B cell (primary cell): Measurements from ENCODE around the gene PLCD1.

Source experiments
- EZH2 ChIP-seq: IDR thresholded peaks from 2 replicates; pipeline ENCODE4 v1.6.1; 2012; ENCODE audit warnings: borderline replicate concordance, low read depth, mild to moderate bottlenecking, moderate library complexity, low read length; ENCODE audit not compliant: insufficient read depth, poor library complexity, severe bottlenecking
- TF ChIP-seq, protein P1 (sequence below): fragments of 200-600 bp; IDR thresholded peaks from one replicate; pipeline ENCODE4 v1.8.0; 2022; ENCODE audit warnings: antibody characterized with exemption, mild to moderate bottlenecking

DNA sequence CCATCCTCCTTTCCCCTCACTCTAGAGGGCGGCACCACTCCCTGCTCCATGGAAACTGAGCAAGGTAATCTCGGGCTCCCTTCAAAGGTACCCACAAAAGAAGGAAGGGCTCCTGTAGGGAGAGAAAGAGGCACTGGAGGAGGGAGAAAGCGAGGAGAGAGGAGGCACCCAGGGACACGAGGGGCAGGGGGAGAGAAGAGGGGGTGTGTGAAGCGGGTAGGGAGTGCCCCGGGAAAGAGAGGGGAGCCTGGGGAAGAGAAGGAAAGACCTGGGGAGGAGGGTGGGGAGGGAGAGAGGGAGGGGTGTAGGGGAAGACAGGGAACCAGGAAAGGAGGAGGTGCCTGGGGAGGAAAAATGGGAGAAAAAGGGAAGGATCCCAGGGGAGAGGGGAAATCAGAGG is 38.3 kb downstream of the PLCD1 start:
- TF ChIP-seq, protein P1, sequence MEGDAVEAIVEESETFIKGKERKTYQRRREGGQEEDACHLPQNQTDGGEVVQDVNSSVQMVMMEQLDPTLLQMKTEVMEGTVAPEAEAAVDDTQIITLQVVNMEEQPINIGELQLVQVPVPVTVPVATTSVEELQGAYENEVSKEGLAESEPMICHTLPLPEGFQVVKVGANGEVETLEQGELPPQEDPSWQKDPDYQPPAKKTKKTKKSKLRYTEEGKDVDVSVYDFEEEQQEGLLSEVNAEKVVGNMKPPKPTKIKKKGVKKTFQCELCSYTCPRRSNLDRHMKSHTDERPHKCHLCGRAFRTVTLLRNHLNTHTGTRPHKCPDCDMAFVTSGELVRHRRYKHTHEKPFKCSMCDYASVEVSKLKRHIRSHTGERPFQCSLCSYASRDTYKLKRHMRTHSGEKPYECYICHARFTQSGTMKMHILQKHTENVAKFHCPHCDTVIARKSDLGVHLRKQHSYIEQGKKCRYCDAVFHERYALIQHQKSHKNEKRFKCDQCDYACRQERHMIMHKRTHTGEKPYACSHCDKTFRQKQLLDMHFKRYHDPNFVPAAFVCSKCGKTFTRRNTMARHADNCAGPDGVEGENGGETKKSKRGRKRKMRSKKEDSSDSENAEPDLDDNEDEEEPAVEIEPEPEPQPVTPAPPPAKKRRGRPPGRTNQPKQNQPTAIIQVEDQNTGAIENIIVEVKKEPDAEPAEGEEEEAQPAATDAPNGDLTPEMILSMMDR, result no peak
- TF ChIP-seq EZH2, result no peak
